HG03060 (cell line): ENCODE results near the gene CD86.
A peak's percentile ranks its signal among the peaks of the same experiment; 100 is the strongest.
"Not testable (repeated sequence)": the region's sequence is repeated elsewhere in the genome, so short reads cannot be mapped to it uniquely, and the experiment has no call there.

Source experiments
- ATAC-seq: cut with Tn5 transposase; IDR thresholded peaks from one replicate; pipeline ENCODE4 v1.9.1; 2021; ENCODE audit warnings: low read depth, moderate number of reproducible peaks; ENCODE audit not compliant: unreplicated experiment

The CD86 gene

GRCh38 chr3:122055215-122055614 lies at the start of gene CD86:
TSS of gene CD86 (plus strand) at chr3:122055362. CDS start at chr3:122055490, 128 bp downstream.
- ATAC-seq: peak; percentile 93

- no peak for ATAC-seq
These were observed 48.9 kb upstream of the CD86 start for GRCh38 chr3:122006267-122006666.

- ATAC-seq: no peak
These were observed 47.0 kb upstream of the CD86 start for GRCh38 chr3:122008166-122008565.

GRCh38 chr3:122010506-122010905 lies 44.7 kb upstream of the CD86 start:
- ATAC-seq: no peak

- ATAC-seq: no peak
These were observed 43.8 kb upstream of the CD86 start for GRCh38 chr3:122011396-122011795.

- no peak for ATAC-seq
These were observed 42.3 kb upstream of the CD86 start for GRCh38 chr3:122012821-122013220.

- no peak for ATAC-seq
These were observed 41.7 kb upstream of the CD86 start for GRCh38 chr3:122013448-122013925.

- ATAC-seq: peak; percentile 93
These were observed 40.4 kb upstream of the CD86 start for GRCh38 chr3:122014741-122015140.

GRCh38 chr3:122019493-122019892 lies 35.7 kb upstream of the CD86 start:
- no peak for ATAC-seq

GRCh38 chr3:122021037-122021436 lies 34.1 kb upstream of the CD86 start:
- ATAC-seq: no peak

GRCh38 chr3:122021811-122022401 lies 33.3 kb upstream of the CD86 start, which contains the start of gene ILDR1:
TSS of gene ILDR1 (minus strand) at chr3:122022247. CDS start at chr3:122022077, 170 bp downstream.
- ATAC-seq: no peak

- no peak for ATAC-seq
These were observed 31.7 kb upstream of the CD86 start for GRCh38 chr3:122023335-122023910.

- no peak for ATAC-seq
These were observed 30.4 kb upstream of the CD86 start for GRCh38 chr3:122024800-122025199.

- peak; percentile 95 for ATAC-seq
These were observed 29.9 kb upstream of the CD86 start for GRCh38 chr3:122025296-122025695.

GRCh38 chr3:122030381-122031122 lies 24.6 kb upstream of the CD86 start:
- ATAC-seq: no peak

- no peak for ATAC-seq
These were observed 24.1 kb upstream of the CD86 start for GRCh38 chr3:122031123-122031468.

- no peak for ATAC-seq
These were observed 22.6 kb upstream of the CD86 start for GRCh38 chr3:122032531-122032930.

GRCh38 chr3:122033023-122033422 lies 22.1 kb upstream of the CD86 start:
- no peak for ATAC-seq

- not testable (repeated sequence) for ATAC-seq
These were observed 7.9 kb upstream of the CD86 start for GRCh38 chr3:122047296-122047695.

- ATAC-seq: not testable (repeated sequence)
These were observed 7.4 kb upstream of the CD86 start for GRCh38 chr3:122047773-122048172.

- peak; percentile 32 for ATAC-seq
These were observed 2.2 kb upstream of the CD86 start for GRCh38 chr3:122052968-122053367.

- ATAC-seq: no peak
These were observed 2.5 kb downstream of the CD86 start for GRCh38 chr3:122057671-122058070.
